A673 (cell line): ENCODE measurements around the gene TPX2. TPM values are rescaled to one million over a fixed set of nuclear protein-coding genes. Genes with fewer than 3 reads are reported as not detected.

ENCODE experiments used
- BruUV-seq: library from RNA; stranded (reverse); fragments of 400-500 nt; replicated peaks from 2 replicates; lab custom pipeline; 2021; lab: Mats Ljungman, UMichigan
- CTCF ChIA-PET: fragments of 300-600 bp; sonication (Branson Sonifier 250); formaldehyde crosslinking; loops from one replicate; lab custom pipeline; 2022; ENCODE audit warnings: antibody characterized with exemption; lab: Charles Lee
- POLR2A ChIA-PET: fragments of 300-600 bp; sonication (Branson Sonifier 250); formaldehyde crosslinking; loops from one replicate; lab custom pipeline; 2022; ENCODE audit warnings: antibody characterized with exemption; ENCODE audit not compliant: low non-redundant PET; lab: Charles Lee
- DNase-seq: peaks from one replicate; pipeline ENCODE4 v3.0.0-alpha.2; 2015; ENCODE audit warnings: low spot score
- H3K27ac ChIP-seq: fragments of 200-600 bp; sonication (generic); 2 replicates; pipeline ENCODE4 v1.5.1; 2016; ENCODE audit warnings: mixed run types, low read depth, mild to moderate bottlenecking, mixed read lengths, antibody characterized with exemption, low read length; ENCODE audit not compliant: poor library complexity, severe bottlenecking
- H3K27me3 ChIP-seq: fragments of 200-600 bp; sonication (generic); replicated peaks from 2 replicates; pipeline ENCODE4 v1.6.1; 2017; ENCODE audit warnings: mixed run types, low read depth, mild to moderate bottlenecking, mixed read lengths, antibody characterized with exemption, low read length; ENCODE audit not compliant: insufficient read depth, poor library complexity
- H3K36me3 ChIP-seq: fragments of 200-600 bp; sonication (generic); 2 replicates; pipeline ENCODE4 v1.6.1; 2016; ENCODE audit warnings: mixed run types, mild to moderate bottlenecking, mixed read lengths, antibody characterized with exemption, low read length; ENCODE audit not compliant: insufficient read depth, poor library complexity, severe bottlenecking
- H3K4me1 ChIP-seq: fragments of 200-600 bp; sonication (generic); 2 replicates; pipeline ENCODE4 v1.6.1; 2017; ENCODE audit warnings: mixed run types, mild to moderate bottlenecking, mixed read lengths, antibody characterized with exemption, low read length; ENCODE audit not compliant: insufficient read depth, poor library complexity, severe bottlenecking
- H3K4me3 ChIP-seq: fragments of 200-600 bp; sonication (generic); 2 replicates; pipeline ENCODE4 v1.5.1; 2016; ENCODE audit warnings: low read depth, mixed run types, mild to moderate bottlenecking, mixed read lengths, low read length; ENCODE audit not compliant: poor library complexity, severe bottlenecking
- H3K9me3 ChIP-seq: fragments of 200-600 bp; sonication (generic); 2 replicates; pipeline ENCODE4 v1.6.1; 2016; ENCODE audit warnings: mixed run types, low read depth, mild to moderate bottlenecking, mixed read lengths, antibody characterized with exemption, low read length; ENCODE audit not compliant: poor library complexity, severe bottlenecking
- CTCF ChIP-seq: fragments of 300-800, 200-600 bp; sonication (generic); conservative IDR thresholded peaks from 2 replicates; pipeline ENCODE4 v1.5.1; 2017; ENCODE audit warnings: low read depth, mild to moderate bottlenecking, antibody characterized with exemption, low read length, moderate library complexity, mixed read lengths
- EZH2 ChIP-seq: fragments of 200-600 bp; sonication (generic); IDR thresholded peaks from 2 replicates; pipeline ENCODE4 v1.6.1; 2017; ENCODE audit warnings: borderline replicate concordance, low read depth, mild to moderate bottlenecking, mixed read lengths, antibody characterized with exemption, low read length; ENCODE audit not compliant: poor library complexity, severe bottlenecking
- intact Hi-C: fragments of 100-400 bp; cut with micrococcal nuclease; formaldehyde crosslinking; loops from one replicate; pipeline ENCODE4 v1.10.0; 2022; ENCODE audit not compliant: unreplicated experiment
- total RNA-seq: library from RNA; stranded (reverse); gene quantifications from 2 replicates; pipeline ENCODE4 v1.2.3, GENCODE V29; 2021

Gene TPX2
- total RNA-seq, 1 experiment from 2014 or later = 187 TPM

GRCh38 chr20:31840906-31841816 lies 102.1 kb downstream of the TPX2 start:
- no peaks in the 10 kb centered on the region for H3K4me1 ChIP-seq
- H3K27ac ChIP-seq = no peak overlapping the region
- intact Hi-C loops = no loop called here
- no peaks in the 10 kb centered on the region for H3K9me3 ChIP-seq
- DNase-seq = no peak
- ChIA-PET POLR2A (no interaction called here), CTCF (no interaction called here)
- H3K4me3 ChIP-seq = no peak overlapping the region
- no peaks in the 10 kb centered on the region for H3K36me3 ChIP-seq
- TF ChIP-seq EZH2 = no peak
- no peak for TF ChIP-seq CTCF
- H3K27me3 ChIP-seq = no peaks in the 10 kb centered on the region
- no TSS peak for BruUV-seq

GRCh38 chr20:31841928-31842327 lies 102.8 kb downstream of the TPX2 start:
- ChIA-PET POLR2A (no interaction called here), CTCF (no interaction called here)
- no peak for DNase-seq
- no TSS peak for BruUV-seq
- no peak overlapping the region for H3K4me3 ChIP-seq
- intact Hi-C loops = no loop called here
- H3K4me1 ChIP-seq = no peaks in the 10 kb centered on the region
- no peak overlapping the region for H3K27ac ChIP-seq
- no peaks in the 10 kb centered on the region for H3K27me3 ChIP-seq
- H3K9me3 ChIP-seq = no peaks in the 10 kb centered on the region
- H3K36me3 ChIP-seq = no peaks in the 10 kb centered on the region
- TF ChIP-seq CTCF (no peak), EZH2 (no peak)

GRCh38 chr20:31842471-31843157 lies 103.5 kb downstream of the TPX2 start:
- no peaks in the 10 kb centered on the region for H3K9me3 ChIP-seq
- no TSS peak for BruUV-seq
- peaks cover 1% of the 10 kb centered on the region for H3K27me3 ChIP-seq
- intact Hi-C loops = no loop called here
- POLR2A ChIA-PET = no interaction called here
- CTCF ChIA-PET = interaction anchor here (0.5 kb wide), 1 partner anchor 10 kb away, joined by 3 read pairs; no protein-coding TSS in a partner anchor
- no peaks in the 10 kb centered on the region for H3K4me1 ChIP-seq
- no peak for DNase-seq
- no peak overlapping the region for H3K4me3 ChIP-seq
- no peak overlapping the region for H3K27ac ChIP-seq
- H3K36me3 ChIP-seq = no peaks in the 10 kb centered on the region
- no peak for TF ChIP-seq CTCF
